ENCODE data around the gene NEDD9.
A peak's percentile ranks its signal among the peaks of the same experiment; 100 is the strongest.

The NEDD9 gene

GRCh38 chr6:11232193-11232769, at the start of gene NEDD9:
Gene NEDD9 (minus strand): TSS chr6:11232668. CDS start chr6:11232515, 153 bp downstream.
- peak; percentile 87 for DNase-seq

DNA sequence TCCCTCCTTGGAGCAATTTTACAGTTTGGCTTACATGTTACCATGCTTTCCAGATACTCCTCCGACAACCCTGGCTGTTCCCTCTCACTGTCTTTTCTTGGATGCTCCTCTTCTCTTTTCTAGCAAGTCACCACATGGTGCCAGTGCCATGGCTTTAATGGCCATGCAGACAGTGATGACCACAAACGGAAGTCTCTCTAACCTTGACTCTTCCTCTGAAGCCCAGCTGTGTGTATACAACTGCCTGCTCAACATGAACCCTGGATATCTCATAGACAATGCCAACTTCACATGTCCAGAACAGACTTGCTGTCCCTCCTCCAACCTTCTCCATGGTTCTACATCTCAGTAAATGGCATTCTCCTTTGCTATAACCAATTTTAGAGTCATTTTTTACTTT, 49.8 kb upstream of the NEDD9 start:
- DNase-seq: no peak

DNA sequence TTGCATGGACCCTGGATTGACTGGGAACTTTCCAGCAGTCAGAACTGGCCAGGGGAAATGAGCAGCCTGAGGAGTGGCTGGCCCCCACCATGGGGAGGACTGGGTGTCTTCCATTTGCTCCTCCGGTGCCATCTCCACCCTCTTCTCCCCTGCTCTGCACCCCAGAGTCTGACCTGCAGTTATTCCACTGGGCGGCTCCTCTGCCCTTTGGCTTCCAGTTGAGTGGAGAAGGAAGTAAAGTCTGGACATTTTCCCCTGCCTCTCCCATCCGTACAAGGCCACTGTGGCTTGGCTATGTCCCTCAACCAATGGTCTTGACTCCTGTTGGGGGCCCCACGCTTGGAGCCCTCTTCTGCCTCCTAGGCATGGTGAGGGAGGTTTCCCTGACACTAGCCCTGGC, 47.9 kb upstream of the NEDD9 start:
- no peak for DNase-seq

DNA sequence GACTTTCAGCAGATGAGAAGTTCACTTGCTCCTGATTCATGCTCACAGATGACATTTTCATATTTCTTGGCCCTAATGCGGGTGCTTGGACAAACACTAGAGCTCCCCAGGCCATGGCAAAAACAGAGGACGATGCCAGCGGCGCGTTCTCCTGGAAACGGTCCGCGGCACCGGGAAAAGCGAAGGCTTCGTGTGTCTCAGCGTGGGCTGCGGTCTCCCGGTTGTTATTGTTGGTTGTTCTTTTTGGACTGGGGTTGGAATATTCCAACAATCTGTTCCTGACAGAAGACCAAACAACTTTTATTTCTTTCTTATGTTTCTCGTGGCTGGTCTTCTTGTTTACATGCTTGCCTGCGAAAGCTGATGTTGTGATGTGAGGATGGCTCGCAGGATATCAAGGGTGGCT, 46.8 kb upstream of the NEDD9 start:
- DNase-seq: no peak

DNA sequence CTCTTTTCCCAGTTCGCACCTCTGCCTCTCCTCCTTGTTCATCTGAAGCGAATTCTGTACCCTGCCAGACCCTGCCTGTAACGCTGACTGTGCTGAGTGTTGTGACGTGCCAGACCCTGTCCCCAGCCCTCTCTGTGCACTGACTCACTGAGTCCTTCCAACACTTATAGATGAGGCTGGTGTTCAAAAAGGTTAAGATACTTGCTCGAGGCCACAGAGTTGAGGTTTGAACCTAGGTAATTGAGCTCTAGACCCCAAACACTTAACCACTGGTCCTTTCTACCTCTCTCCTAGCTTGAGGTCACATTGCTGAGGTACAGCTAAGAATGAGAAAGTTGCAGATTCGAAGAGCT, 45.7 kb upstream of the NEDD9 start:
- DNase-seq: no peak

- no peak for DNase-seq
Observed at GRCh38 chr6:11277275-11278206, 45.1 kb upstream of the NEDD9 start.

DNA sequence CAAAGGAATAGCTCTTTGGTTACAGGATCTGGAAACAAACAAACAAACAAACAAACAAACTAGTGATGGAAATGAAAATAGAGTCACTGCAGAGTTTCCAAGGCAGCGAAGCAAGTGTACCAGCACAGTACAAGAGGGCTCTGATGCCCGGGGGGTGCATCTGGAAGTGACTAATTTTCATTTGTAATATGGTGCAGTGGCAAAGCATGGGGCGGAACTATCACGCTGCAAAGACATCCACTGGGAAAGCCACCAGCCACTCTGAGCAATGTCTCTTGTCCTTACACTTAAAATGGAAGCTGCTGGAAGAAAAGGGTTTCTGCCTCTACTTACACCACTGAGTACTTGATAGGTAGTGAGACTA, 44.4 kb upstream of the NEDD9 start:
- no peak for DNase-seq

DNA sequence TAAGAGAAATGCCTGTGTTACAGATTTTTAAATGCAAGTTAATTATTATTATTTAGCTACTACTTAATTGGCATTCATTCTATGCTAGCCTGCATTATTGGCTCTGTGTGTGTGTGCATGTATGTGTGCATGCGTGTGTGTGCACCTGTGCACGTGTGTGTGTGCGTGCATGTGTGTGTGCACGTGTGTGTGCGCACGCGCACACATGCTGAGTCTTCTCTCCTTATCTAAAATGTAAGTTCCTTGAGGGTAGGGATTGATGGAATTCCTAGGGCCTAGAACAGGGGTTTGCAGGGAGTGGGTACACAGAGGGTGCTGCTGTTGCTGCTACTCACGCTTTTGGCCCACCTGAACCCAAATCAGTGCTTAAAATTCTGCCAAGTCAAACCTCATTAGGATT, 43.8 kb upstream of the NEDD9 start:
- no peak for DNase-seq

GRCh38 chr6:11275598-11275997, 43.1 kb upstream of the NEDD9 start:
- no peak for DNase-seq

DNA sequence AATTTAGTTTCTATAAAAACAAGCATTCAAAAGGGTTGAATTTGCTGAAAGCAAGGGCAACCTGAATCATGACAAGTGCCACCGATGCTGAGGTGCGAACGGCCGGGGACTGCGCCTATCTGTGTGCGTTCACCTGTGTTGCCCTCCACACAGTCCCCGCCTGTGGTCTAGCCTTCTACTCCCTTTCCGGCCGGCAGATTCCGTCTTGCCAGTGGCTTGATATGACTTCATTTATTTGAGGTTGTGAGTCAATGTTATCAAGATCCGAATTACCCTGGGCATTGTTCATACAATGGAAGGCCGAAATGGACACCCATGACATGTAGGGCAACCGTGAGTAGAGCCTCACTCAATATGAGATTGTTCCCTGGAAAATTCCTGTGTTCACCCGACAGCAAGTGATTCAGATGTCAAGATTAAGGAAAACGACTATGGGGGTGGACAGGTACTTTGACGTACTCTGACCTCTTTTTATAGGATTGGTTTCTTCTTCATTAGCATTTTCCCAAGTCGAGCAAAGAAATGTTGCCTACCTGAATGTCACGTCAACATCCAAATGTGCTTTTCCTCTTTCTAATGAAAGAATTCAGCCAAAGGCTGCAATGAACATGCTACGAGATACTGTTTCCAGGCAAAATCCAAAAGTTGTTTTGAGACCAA, 41.1 kb upstream of the NEDD9 start:
- no peak for DNase-seq

DNA sequence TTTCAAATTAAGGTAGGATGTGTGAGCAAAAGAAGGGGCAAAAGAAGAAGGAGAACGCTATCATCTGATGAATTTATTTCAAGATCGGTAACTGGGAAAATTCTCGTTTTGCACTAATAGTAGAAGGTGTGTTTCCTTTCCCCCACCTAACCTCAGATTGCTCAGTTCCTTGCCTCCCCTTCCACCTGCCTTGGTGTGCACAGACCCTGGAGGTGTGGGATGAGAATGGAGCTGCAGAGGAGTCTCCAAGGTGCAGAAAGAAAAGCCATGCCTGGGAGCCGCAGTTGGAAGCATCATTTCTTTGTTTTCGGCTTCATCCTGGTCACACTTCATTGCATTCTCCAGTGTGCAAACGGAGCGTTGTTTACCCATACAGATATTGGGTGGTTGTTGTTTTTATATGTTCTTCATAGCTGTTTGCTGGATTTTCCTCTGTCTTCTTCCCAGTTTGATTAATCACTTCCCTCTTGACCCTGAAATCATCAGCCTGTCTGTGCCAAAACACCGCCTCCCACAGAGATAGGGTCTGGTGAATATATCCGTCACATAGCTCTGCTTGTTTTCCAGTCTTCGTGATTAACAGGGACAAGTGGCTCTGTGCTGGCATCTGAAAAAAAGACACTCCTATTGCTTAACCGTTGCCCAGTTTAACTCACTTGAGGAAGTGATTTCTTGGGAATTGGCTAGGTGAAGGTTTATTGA, 40.2 kb upstream of the NEDD9 start:
- DNase-seq: no peak

DNA sequence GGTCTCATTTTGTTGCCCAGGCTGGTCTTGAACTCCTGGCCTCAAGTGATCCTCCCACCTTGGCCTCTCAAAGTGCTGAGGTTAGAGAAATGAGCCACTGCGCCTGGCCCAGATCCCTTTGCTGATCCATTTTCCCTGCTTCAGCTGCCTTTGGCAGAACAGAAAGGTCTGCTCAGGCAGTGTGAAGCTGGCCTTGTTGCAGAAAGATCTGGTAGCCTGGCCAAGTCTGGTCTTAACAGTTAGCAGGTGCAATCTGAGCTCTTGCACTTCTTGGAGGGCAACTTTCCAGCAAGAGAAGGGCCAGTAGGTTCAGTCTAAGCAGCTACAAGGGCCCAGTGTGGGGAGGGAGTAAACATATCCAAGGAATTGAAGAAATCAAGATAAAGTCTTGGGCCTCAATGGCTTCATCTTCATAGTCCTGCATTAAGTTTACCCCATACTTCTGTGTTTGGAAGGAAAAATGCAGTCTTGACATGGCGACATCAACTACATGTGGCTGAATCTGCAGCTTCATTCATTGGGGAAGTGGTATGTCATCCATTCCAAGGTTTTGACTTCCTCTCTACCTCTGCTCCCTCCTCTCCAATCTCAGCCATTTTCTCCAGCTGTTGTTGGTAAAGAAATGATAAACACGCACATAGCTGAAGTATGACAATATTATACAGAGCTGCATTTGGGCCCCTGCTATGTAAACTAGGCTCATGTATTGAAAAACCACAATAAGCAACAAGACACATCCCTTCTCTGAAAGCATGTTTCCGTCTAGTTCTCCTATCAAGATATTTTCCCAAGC, 39.0 kb upstream of the NEDD9 start:
- no peak for DNase-seq

DNA sequence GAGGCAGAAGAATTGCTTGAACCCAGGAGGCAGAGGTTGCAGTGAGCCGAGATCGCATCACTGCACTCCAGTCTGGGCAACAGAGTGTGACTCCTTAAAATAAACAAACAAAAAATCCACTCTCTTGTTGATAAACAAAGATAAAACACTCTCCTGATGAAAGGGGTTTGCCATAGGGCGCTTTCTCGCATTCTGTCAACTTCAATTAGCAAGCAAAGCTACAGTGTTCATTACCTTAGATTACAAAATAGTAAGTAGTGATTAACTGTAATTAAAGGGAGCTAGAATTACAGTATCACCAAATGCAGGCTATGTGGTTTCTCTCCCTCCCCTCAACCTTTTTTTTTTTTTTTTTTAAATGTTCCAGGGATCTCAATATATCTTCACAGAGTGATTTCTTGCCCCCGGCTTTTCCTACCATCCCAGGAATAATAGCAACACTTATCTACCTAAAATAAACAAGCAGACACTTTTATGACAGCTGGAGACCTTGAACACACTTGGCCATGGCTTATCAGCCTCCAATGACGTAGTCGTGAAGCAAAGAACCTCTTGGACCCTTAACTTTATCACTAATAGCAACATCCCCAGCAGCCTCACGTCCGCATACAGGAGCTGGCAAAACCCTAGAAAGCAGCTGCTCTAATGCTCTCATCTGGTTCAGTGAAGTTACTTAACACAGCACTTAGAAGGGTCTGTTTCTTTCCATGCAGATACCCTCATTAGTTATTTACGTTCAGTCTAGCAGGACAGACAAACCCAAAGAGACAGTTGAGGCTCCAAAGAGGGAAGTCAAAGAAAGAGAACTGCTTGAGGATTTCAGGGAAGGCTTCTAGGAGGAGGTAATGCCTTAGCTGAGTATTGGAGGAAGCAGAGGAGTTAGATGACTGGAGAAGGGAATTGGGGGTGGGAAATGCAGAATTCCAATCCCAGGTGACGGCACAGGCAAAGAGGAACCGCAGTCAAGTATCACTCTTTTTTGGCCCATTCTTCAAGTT, 37.9 kb upstream of the NEDD9 start:
- DNase-seq: no peak

DNA sequence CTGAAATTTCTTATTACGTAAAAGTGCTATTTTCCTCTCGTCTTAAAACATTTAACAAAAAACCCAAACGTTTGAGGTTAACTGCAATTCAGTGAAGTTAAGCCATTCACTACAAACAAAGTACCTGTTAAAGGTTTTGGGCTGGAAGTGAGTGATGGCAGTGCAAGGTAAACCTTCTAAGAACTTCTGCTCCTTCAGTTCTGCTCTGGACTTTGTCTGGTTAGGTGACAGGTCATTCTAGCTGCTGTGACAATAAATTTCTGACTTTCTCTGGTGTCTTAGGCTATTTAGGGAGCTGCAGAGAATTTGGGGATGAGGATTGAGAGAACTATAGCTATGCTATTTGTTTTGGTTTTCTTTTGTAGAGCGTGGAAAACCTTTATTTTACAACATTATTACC, 36.5 kb upstream of the NEDD9 start:
- no peak for DNase-seq

- no peak for DNase-seq
Observed at GRCh38 chr6:11266926-11267325, 34.5 kb upstream of the NEDD9 start.

DNA sequence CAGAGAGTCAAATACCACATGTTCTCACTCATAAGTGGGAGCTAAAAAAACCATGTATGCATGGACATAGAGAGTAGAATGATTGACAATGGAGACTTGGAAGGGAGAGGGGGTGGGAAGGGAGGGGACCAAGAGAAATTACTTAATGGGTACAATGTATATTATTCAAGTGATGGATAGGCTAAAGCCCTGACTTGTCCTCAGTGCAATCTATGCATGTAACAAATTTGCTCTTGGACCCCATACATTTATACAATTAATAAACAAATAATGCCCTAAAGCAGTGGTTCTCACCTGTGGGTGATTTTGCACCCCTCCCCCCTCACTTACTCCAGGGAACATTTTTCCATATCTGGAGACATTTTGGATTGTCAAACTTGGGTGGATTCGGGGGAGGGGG, 33.5 kb upstream of the NEDD9 start:
- DNase-seq: no peak

- DNase-seq: no peak
Observed at GRCh38 chr6:11264100-11264499, 31.6 kb upstream of the NEDD9 start.

GRCh38 chr6:11263291-11263775, 30.9 kb upstream of the NEDD9 start:
- DNase-seq: no peak

- no peak for DNase-seq
Observed at GRCh38 chr6:11262242-11262641, 29.8 kb upstream of the NEDD9 start.

- no peak for DNase-seq
Observed at GRCh38 chr6:11260249-11261038, 28.0 kb upstream of the NEDD9 start.

All from midbrain (tissue), 1 donor.